H1 (cell line): Measurements from ENCODE around the gene DTD1. TPM values are rescaled to one million over a fixed set of nuclear protein-coding genes. Genes with fewer than 3 reads are reported as not detected.

ENCODE experiments used
- CTCF ChIA-PET: fragments of 300-600 bp; sonication (Branson Sonifier 250); formaldehyde crosslinking; loops from one replicate; lab custom pipeline; 2021; ENCODE audit not compliant: partially characterized antibody; lab: Charles Lee
- POLR2A ChIA-PET: fragments of 300-600 bp; sonication (Branson Sonifier 250); formaldehyde crosslinking; loops from one replicate; lab custom pipeline; 2021; ENCODE audit warnings: inconsistent platforms; ENCODE audit not compliant: partially characterized antibody; lab: Charles Lee
- DNase-seq, 2 experiments: peaks; one replicate each; pipeline versions ENCODE4 v3.0.0 to v3.0.0-alpha.2; 2010 to 2022; ENCODE audit warnings: low spot score in 2 of 2, low read depth in 1 of 2, mixed read lengths in 1 of 2
- FAIRE-seq: peaks from 2 replicates; lab custom pipeline; 2011; peaks lifted over from hg19 to GRCh38; lab: Jason Lieb, UNC
- H2AFZ ChIP-seq: 2 replicates; pipeline ENCODE4 v1.8.1; 2012; ENCODE audit warnings: low read length, inconsistent platforms
- H2AK5ac ChIP-seq: 2 replicates; pipeline ENCODE4 v1.6.1; 2013; ENCODE audit warnings: low read depth, low read length
- H2BK120ac ChIP-seq: replicated peaks from 2 replicates; pipeline ENCODE3; 2013; ENCODE audit warnings: low read depth, low read length, inconsistent platforms
- H2BK12ac ChIP-seq: 2 replicates; pipeline ENCODE4 v1.6.1; 2013; ENCODE audit warnings: low read depth, low read length
- H2BK15ac ChIP-seq: 2 replicates; pipeline ENCODE4 v1.6.1; 2013; ENCODE audit warnings: low read length
- H2BK20ac ChIP-seq: 2 replicates; pipeline ENCODE4 v1.6.1; 2013; ENCODE audit warnings: low read length
- H2BK5ac ChIP-seq: 2 replicates; pipeline ENCODE4 v1.6.1; 2013; ENCODE audit warnings: low read depth, low read length
- H3K14ac ChIP-seq: 2 replicates; pipeline ENCODE4 v1.6.1; 2013; ENCODE audit warnings: inconsistent platforms; ENCODE audit not compliant: insufficient read length
- H3K18ac ChIP-seq: 2 replicates; pipeline ENCODE4 v1.6.1; 2013; ENCODE audit warnings: low read length; ENCODE audit errors: extremely low read depth
- H3K23ac ChIP-seq: 2 replicates; pipeline ENCODE4 v1.6.1; 2013; ENCODE audit warnings: inconsistent platforms; ENCODE audit not compliant: insufficient read length
- H3K23me2 ChIP-seq: 2 replicates; pipeline ENCODE4 v1.6.1; 2013; ENCODE audit warnings: low read depth, low read length
- H3K27ac ChIP-seq: 2 replicates; pipeline ENCODE4 v1.6.1; 2011; ENCODE audit warnings: low read depth, low read length, inconsistent platforms
- H3K27me3 ChIP-seq, 4 experiments: replicated peaks in 1 of 4; 1 replicate in 1 of 4; 2 replicates in 3 of 4; pipeline versions ENCODE4 v1.6.1 to v1.8.1; 2011 to 2013; ENCODE audit warnings: low read length in 3 of 4, mild to moderate bottlenecking in 3 of 4, inconsistent platforms in 2 of 4, mixed read lengths in 2 of 4, moderate library complexity in 1 of 4; ENCODE audit not compliant: control insufficient read depth in 3 of 4, insufficient read depth in 3 of 4; ENCODE audit errors: extremely low read depth in 1 of 4
- H3K36me3 ChIP-seq, 4 experiments: 2 replicates each; pipeline versions ENCODE4 v1.6.1 to v1.8.1; 2011 to 2013; ENCODE audit warnings: mild to moderate bottlenecking in 4 of 4, low read length in 3 of 4, moderate library complexity in 2 of 4, control low read depth in 1 of 4, inconsistent platforms in 1 of 4; ENCODE audit not compliant: insufficient read depth in 4 of 4, control insufficient read depth in 2 of 4
- H3K4ac ChIP-seq: replicated peaks from 2 replicates; pipeline ENCODE3; 2013; ENCODE audit warnings: low read length, low read depth, mixed read lengths, inconsistent platforms; ENCODE audit not compliant: insufficient read length
- H3K4me1 ChIP-seq, 4 experiments: replicated peaks in 1 of 4; 1 replicate in 1 of 4; 2 replicates in 3 of 4; pipeline versions ENCODE4 v1.6.1 to v1.8.1; 2011 to 2013; ENCODE audit warnings: low read length in 3 of 4, inconsistent platforms in 2 of 4, mixed read lengths in 1 of 4; ENCODE audit not compliant: insufficient read depth in 4 of 4, control insufficient read depth in 3 of 4
- H3K4me2 ChIP-seq, 2 experiments: 2 replicates each; pipeline versions ENCODE4 v1.6.1 to v1.8.1; 2011 to 2013; ENCODE audit warnings: low read depth in 2 of 2, low read length in 2 of 2, control low read depth in 1 of 2, inconsistent platforms in 1 of 2, mild to moderate bottlenecking in 1 of 2; ENCODE audit not compliant: insufficient read depth in 1 of 2
- H3K4me3 ChIP-seq, 4 experiments: fragments of 200-600, 300-600 bp in 1 of 4; sonication (generic), shearing (Covaris generic), sonication (Bioruptor Twin) in 1 of 4; 2 replicates each; pipeline versions ENCODE4 v1.5.1 to v1.8.1; 2011 to 2016; ENCODE audit warnings: low read length in 4 of 4, low read depth in 3 of 4, control low read depth in 2 of 4, inconsistent platforms in 2 of 4, mild to moderate bottlenecking in 2 of 4, mixed read lengths in 1 of 4, moderate library complexity in 1 of 4; ENCODE audit not compliant: insufficient read depth in 2 of 4; ENCODE audit errors: extremely low read depth in 1 of 4
- H3K56ac ChIP-seq: replicated peaks from 2 replicates; pipeline ENCODE3; 2013; ENCODE audit warnings: low read depth, mild to moderate bottlenecking, mixed read lengths, low read length, inconsistent platforms; ENCODE audit not compliant: insufficient read length
- H3K79me1 ChIP-seq: 2 replicates; pipeline ENCODE4 v1.6.1; 2013; ENCODE audit warnings: low read depth, low read length, control low read depth
- H3K79me2 ChIP-seq, 2 experiments: 2 replicates each; pipeline versions ENCODE4 v1.6.1 to v1.8.1; 2012 to 2013; ENCODE audit warnings: low read length in 2 of 2, mild to moderate bottlenecking in 2 of 2, inconsistent platforms in 1 of 2; ENCODE audit not compliant: insufficient read depth in 2 of 2, control insufficient read depth in 1 of 2
- H3K9ac ChIP-seq, 4 experiments: replicated peaks in 1 of 4; 1 replicate in 1 of 4; 2 replicates in 3 of 4; pipeline versions ENCODE4 v1.6.1 to v1.8.1; 2011 to 2013; ENCODE audit warnings: low read depth in 3 of 4, low read length in 3 of 4, control low read depth in 2 of 4, mild to moderate bottlenecking in 2 of 4, moderate library complexity in 2 of 4, inconsistent platforms in 1 of 4; ENCODE audit errors: extremely low read depth in 1 of 4
- H3K9me3 ChIP-seq, 2 experiments: 2 replicates each; pipeline versions ENCODE4 v1.6.1 to v1.8.1; 2012 to 2013; ENCODE audit warnings: mild to moderate bottlenecking in 2 of 2, moderate library complexity in 2 of 2, control low read depth in 1 of 2, inconsistent platforms in 1 of 2, low read depth in 1 of 2, low read length in 1 of 2, mixed read lengths in 1 of 2; ENCODE audit not compliant: insufficient read depth in 2 of 2
- H4K20me1 ChIP-seq, 2 experiments: replicated peaks in 1 of 2; 2 replicates each; pipeline versions ENCODE3 to v1.8.1; 2011 to 2013; ENCODE audit warnings: inconsistent platforms in 2 of 2, low read length in 2 of 2, mild to moderate bottlenecking in 1 of 2; ENCODE audit not compliant: insufficient read depth in 2 of 2, control insufficient read depth in 1 of 2
- H4K5ac ChIP-seq: 2 replicates; pipeline ENCODE4 v1.6.1; 2013; ENCODE audit warnings: low read length, low read depth, mixed read lengths, inconsistent platforms; ENCODE audit not compliant: insufficient read length
- H4K8ac ChIP-seq: 2 replicates; pipeline ENCODE4 v1.8.0; 2013; ENCODE audit warnings: mild to moderate bottlenecking, moderate library complexity, low read length, inconsistent platforms; ENCODE audit not compliant: insufficient read depth; ENCODE audit errors: extremely low read depth
- H4K91ac ChIP-seq: replicated peaks from 2 replicates; pipeline ENCODE3; 2013; ENCODE audit warnings: low read length, mixed read lengths, inconsistent platforms; ENCODE audit not compliant: insufficient read length
- ATF2 ChIP-seq: IDR thresholded peaks from 2 replicates; pipeline ENCODE4 v1.6.1; 2012; ENCODE audit warnings: low read length, inconsistent platforms
- ATF3 ChIP-seq: IDR thresholded peaks from 2 replicates; pipeline ENCODE4 v1.6.1; 2011; ENCODE audit warnings: low read depth, mild to moderate bottlenecking, low read length; ENCODE audit not compliant: insufficient read depth
- BCL11A ChIP-seq, 2 experiments: IDR thresholded peaks; one replicate each; pipeline ENCODE4 v1.6.1; 2011; ENCODE audit warnings: low read depth in 2 of 2, low read length in 2 of 2, mild to moderate bottlenecking in 2 of 2
- CHD2 ChIP-seq: IDR thresholded peaks from 2 replicates; pipeline ENCODE4 v1.6.1; 2012; ENCODE audit warnings: low read length, improper control_type of control experiment
- FOSL1 ChIP-seq: IDR thresholded peaks from 2 replicates; pipeline ENCODE4 v1.6.1; 2011; ENCODE audit warnings: mild to moderate bottlenecking, low read depth, low read length, moderate library complexity; ENCODE audit not compliant: insufficient read depth
- HDAC2 ChIP-seq, 2 experiments: fragments of 300-600 bp in 1 of 2; sonication (generic) in 1 of 2; IDR thresholded peaks; 2 replicates each; pipeline ENCODE4 v1.6.1; 2011 to 2012; ENCODE audit warnings: low read depth in 2 of 2, low read length in 2 of 2, mild to moderate bottlenecking in 2 of 2, moderate library complexity in 2 of 2, borderline replicate concordance in 1 of 2, inconsistent platforms in 1 of 2
- HDAC6 ChIP-seq: IDR thresholded peaks from one replicate; pipeline ENCODE4 v1.7.1; 2012; ENCODE audit warnings: low read depth, mild to moderate bottlenecking, inconsistent platforms, low read length, moderate library complexity
- KDM1A ChIP-seq: fragments of 200-600, 300-600 bp; sonication (generic); IDR thresholded peaks from 2 replicates; pipeline ENCODE4 v1.7.1; 2016; ENCODE audit warnings: mild to moderate bottlenecking, low read length, borderline replicate concordance
- KDM4A ChIP-seq: IDR thresholded peaks from one replicate; pipeline ENCODE4 v1.7.1; 2012; ENCODE audit warnings: low read depth, mild to moderate bottlenecking, moderate library complexity, low read length, inconsistent platforms; ENCODE audit not compliant: severe bottlenecking
- MAX ChIP-seq: IDR thresholded peaks from 2 replicates; pipeline ENCODE4 v1.6.1; 2012; ENCODE audit warnings: inconsistent platforms
- SRF ChIP-seq: IDR thresholded peaks from 2 replicates; pipeline ENCODE4 v1.6.1; 2011; ENCODE audit warnings: mild to moderate bottlenecking, low read depth, low read length, moderate library complexity
- TAF1 ChIP-seq: IDR thresholded peaks from 2 replicates; pipeline ENCODE4 v1.6.1; 2011; ENCODE audit warnings: mild to moderate bottlenecking, low read depth, low read length
- WGBS, 2 experiments: shearing (Covaris generic) in 1 of 2; methylation state at CpG; one replicate each; pipeline versions ENCODE4 v1.1.6 to v1.1.7; 2013 to 2015; ENCODE audit warnings: low lambda C conversion rate in 2 of 2, mixed read lengths in 2 of 2, inconsistent platforms in 1 of 2, low coverage in 1 of 2, missing lambda C conversion rate in 1 of 2; ENCODE audit not compliant: insufficient replicate concordance in 2 of 2, insufficient coverage in 1 of 2, insufficient read length in 1 of 2; ENCODE audit errors: extremely low coverage in 1 of 2, missing lambda C conversion rate in 1 of 2; 5-methylcytosine and 5-hydroxymethylcytosine counted together
- polyA plus RNA-seq, 7 experiments: library from polyadenylated mRNA; depleted of rRNA in 3 of 7; stranded (reverse) in 5 of 7; unstranded in 2 of 7; fragments of >200 nt in 5 of 7; fragments of 200-250 nt in 2 of 7; gene quantifications; 1 replicate in 5 of 7; 2 replicates in 1 of 7; 4 replicates in 1 of 7; pipeline versions ENCODE4 v1.2.1 to v1.2.3, GENCODE V29; 2011 to 2013; ENCODE audit warnings: missing spikeins in 2 of 7, mixed read lengths in 2 of 7
- total RNA-seq: library from RNA; stranded (reverse); fragmentation: NEBNext Ultra II Directional; extraction: Animal tissue kit (Norgen Biotek cat#: 25700); gene quantifications from 2 replicates; pipeline ENCODE4 v1.2.1, GENCODE V29; 2021

The DTD1 gene
- total and polyA plus RNA-seq, 2 of the 8 experiments (the other 6 are each of a cell fraction or from before 2014, with no cell fraction given): 49.7 to 66.6 TPM

DNA sequence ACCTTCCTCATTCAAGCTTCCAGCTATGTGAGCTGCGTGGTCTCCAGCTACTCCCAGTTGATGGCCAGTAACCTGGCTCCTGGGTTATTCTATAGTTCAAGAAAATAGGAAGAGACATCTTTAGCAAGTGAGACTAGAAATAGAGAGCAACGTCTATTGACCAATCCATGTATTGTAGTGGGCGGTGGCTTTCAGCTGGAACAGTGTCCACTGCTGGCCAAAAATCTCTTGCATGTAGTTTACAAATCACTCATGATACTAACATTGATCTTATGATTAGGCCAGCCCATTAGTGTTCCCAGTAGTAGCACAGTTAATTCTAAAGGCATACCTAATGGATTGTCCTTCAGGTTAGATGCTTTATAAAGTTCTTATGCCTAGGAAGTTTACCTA, 166.8 kb downstream of the DTD1 start:
- no peaks in the 10 kb centered on the region; the same call in 1 of the 2 replicates for H3K79me1 ChIP-seq
- H4K5ac ChIP-seq: no peak overlapping the region
- CTCF ChIA-PET: interaction anchor here (0.8 kb wide), 2 partner anchors 10 to 24 kb away, joined by 3 read pairs; no protein-coding TSS in a partner anchor
- TF ChIP-seq TAF1: no peak
- TF ChIP-seq BCL11A (IDR thresholded peaks at IDR 0.05; ENCODE audit: low read depth in 2 of 2, low read length in 2 of 2): no peak
- TF ChIP-seq FOSL1: no peak
- TF ChIP-seq HDAC2 (IDR thresholded peaks at IDR 0.05; ENCODE audit: borderline replicate concordance in 1 of 2, low read depth in 2 of 2, low read length in 2 of 2): no peak
- no peak for TF ChIP-seq ATF3
- no peak for TF ChIP-seq HDAC6
- TF ChIP-seq KDM4A: no peak
- TF ChIP-seq CHD2: no peak
- no peak for TF ChIP-seq KDM1A
- TF ChIP-seq MAX: no peak
- TF ChIP-seq SRF: no peak
- no peak for TF ChIP-seq ATF2

More for the DNA sequence above, 166.8 kb downstream of the DTD1 start:
- WGBS, 2 experiments: 93% methylated on average over 3 of the region's 3 CpGs; no CpG with 5 or more reads in 1 of the 2 experiments
- Histone ChIP-seq H3K4me3 (no peak overlapping the region), H2AK5ac (no peak overlapping the region), H3K9me3 (no peaks in the 10 kb centered on the region), H2BK12ac (no peak overlapping the region), H4K20me1 (no peaks in the 10 kb centered on the region), H2BK5ac (no peak overlapping the region), H2BK120ac (no peak overlapping the region), H2BK20ac (no peak overlapping the region), H3K18ac (no peak overlapping the region), H4K91ac (no peak overlapping the region), H3K9ac (no peak overlapping the region), H2AFZ (no peak overlapping the region), H3K4me2 (no peak overlapping the region), H3K36me3 (no peaks in the 10 kb centered on the region), H3K27me3 (no peaks in the 10 kb centered on the region; a peak in 1 of 7 replicates), H3K14ac (no peak overlapping the region), H2BK15ac (no peak overlapping the region), H4K8ac (no peak overlapping the region), H3K23me2 (no peaks in the 10 kb centered on the region), H3K4ac (no peak overlapping the region), H3K79me2 (no peaks in the 10 kb centered on the region), H3K4me1 (no peaks in the 10 kb centered on the region), H3K56ac (no peak overlapping the region), H3K27ac (no peak overlapping the region), H3K23ac (no peak overlapping the region)
- no peak for FAIRE-seq
- POLR2A ChIA-PET: no interaction called here
- no peak for DNase-seq
